ENCODE results near the gene SLC66A3. TPM values are rescaled to one million over a fixed set of nuclear protein-coding genes. Genes with fewer than 3 reads are reported as not detected.

The SLC66A3 gene
- total RNA-seq, result 65.1 and 68.8 TPM in 2 replicates

- Histone ChIP-seq H4K20me1 (ENCODE audit: insufficient read depth, low read length) (peaks cover 7% of the 10 kb centered on the region), H2AFZ (ENCODE audit: low read length) (peak within 1 kb of the TSS; percentile 97), H3K4me1 (ENCODE audit: insufficient read depth, low read length) (peaks cover 10% of the 10 kb centered on the region), H3K4me2 (ENCODE audit: insufficient read depth, low read length) (peak within 1 kb of the TSS; percentile 94), H3K9me3 (ENCODE audit: low read depth, low read length) (no peaks in the 10 kb centered on the region), H3K36me3 (ENCODE audit: insufficient read depth, low read length) (no peaks in the 10 kb centered on the region), H3K27me3 (ENCODE audit: insufficient read depth, low read length) (no peaks in the 10 kb centered on the region), H3K79me2 (ENCODE audit: insufficient read depth, low read length) (peaks cover 4% of the 10 kb centered on the region), H3K27ac (ENCODE audit: low read depth, low read length) (peak within 1 kb of the TSS; percentile 62), H3K4me3 (ENCODE audit: insufficient read depth, low read length) (peak within 1 kb of the TSS; percentile 76)
- no peak for DNase-seq (ENCODE audit: insufficient read length, low spot score, missing footprints)
- TF ChIP-seq, protein P1, sequence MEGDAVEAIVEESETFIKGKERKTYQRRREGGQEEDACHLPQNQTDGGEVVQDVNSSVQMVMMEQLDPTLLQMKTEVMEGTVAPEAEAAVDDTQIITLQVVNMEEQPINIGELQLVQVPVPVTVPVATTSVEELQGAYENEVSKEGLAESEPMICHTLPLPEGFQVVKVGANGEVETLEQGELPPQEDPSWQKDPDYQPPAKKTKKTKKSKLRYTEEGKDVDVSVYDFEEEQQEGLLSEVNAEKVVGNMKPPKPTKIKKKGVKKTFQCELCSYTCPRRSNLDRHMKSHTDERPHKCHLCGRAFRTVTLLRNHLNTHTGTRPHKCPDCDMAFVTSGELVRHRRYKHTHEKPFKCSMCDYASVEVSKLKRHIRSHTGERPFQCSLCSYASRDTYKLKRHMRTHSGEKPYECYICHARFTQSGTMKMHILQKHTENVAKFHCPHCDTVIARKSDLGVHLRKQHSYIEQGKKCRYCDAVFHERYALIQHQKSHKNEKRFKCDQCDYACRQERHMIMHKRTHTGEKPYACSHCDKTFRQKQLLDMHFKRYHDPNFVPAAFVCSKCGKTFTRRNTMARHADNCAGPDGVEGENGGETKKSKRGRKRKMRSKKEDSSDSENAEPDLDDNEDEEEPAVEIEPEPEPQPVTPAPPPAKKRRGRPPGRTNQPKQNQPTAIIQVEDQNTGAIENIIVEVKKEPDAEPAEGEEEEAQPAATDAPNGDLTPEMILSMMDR (IDR thresholded peaks at IDR 0.05; ENCODE audit: extremely low read depth, low read depth, low read length), result no peak
Measured at GRCh38 chr2:11155381-11156035, at the start of gene SLC66A3. TSS of gene SLC66A3 (plus strand) at chr2:11155467. CDS start at chr2:11155547, 80 bp downstream.

- TF ChIP-seq, protein P1 (IDR thresholded peaks at IDR 0.05; ENCODE audit: extremely low read depth, low read depth, low read length), result no peak
- H3K9me3 ChIP-seq (ENCODE audit: low read depth, low read length), result no peaks in the 10 kb centered on the region
Measured at GRCh38 chr2:11109002-11109401, 46.3 kb upstream of the SLC66A3 start.

GRCh38 chr2:11112870-11113428, 42.3 kb upstream of the SLC66A3 start:
- Histone ChIP-seq H3K27me3 (ENCODE audit: insufficient read depth, low read length) (peaks cover 11% of the 10 kb centered on the region), H3K4me1 (ENCODE audit: insufficient read depth, low read length) (no peaks in the 10 kb centered on the region)
- TF ChIP-seq, protein P1 (IDR thresholded peaks at IDR 0.05; ENCODE audit: extremely low read depth, low read depth, low read length), result no peak

More at GRCh38 chr2:11109002-11109401, 46.3 kb upstream of the SLC66A3 start:
- no peak for DNase-seq (ENCODE audit: insufficient read length, low spot score, missing footprints)
- Histone ChIP-seq H3K4me3 (ENCODE audit: insufficient read depth, low read length) (no peak overlapping the region), H3K27me3 (ENCODE audit: insufficient read depth, low read length) (peaks cover 7% of the 10 kb centered on the region), H3K79me2 (ENCODE audit: insufficient read depth, low read length) (no peaks in the 10 kb centered on the region), H2AFZ (ENCODE audit: low read length) (no peak overlapping the region), H3K4me2 (ENCODE audit: insufficient read depth, low read length) (no peak overlapping the region), H3K27ac (ENCODE audit: low read depth, low read length) (no peak overlapping the region), H3K36me3 (ENCODE audit: insufficient read depth, low read length) (no peaks in the 10 kb centered on the region), H4K20me1 (ENCODE audit: insufficient read depth, low read length) (no peaks in the 10 kb centered on the region), H3K4me1 (ENCODE audit: insufficient read depth, low read length) (no peaks in the 10 kb centered on the region)

GRCh38 chr2:11117776-11118175, 37.5 kb upstream of the SLC66A3 start:
- no peaks in the 10 kb centered on the region for H3K36me3 ChIP-seq (ENCODE audit: insufficient read depth, low read length)
- TF ChIP-seq, protein P1 (IDR thresholded peaks at IDR 0.05; ENCODE audit: extremely low read depth, low read depth, low read length), result no peak
- H4K20me1 ChIP-seq (ENCODE audit: insufficient read depth, low read length), result no peaks in the 10 kb centered on the region
- no peaks in the 10 kb centered on the region for H3K79me2 ChIP-seq (ENCODE audit: insufficient read depth, low read length)
- H3K9me3 ChIP-seq (ENCODE audit: low read depth, low read length), result no peaks in the 10 kb centered on the region
- no peak overlapping the region for H3K27ac ChIP-seq (ENCODE audit: low read depth, low read length)
- no peak for DNase-seq (ENCODE audit: insufficient read length, low spot score, missing footprints)
- H3K4me2 ChIP-seq (ENCODE audit: insufficient read depth, low read length), result no peak overlapping the region
- no peak overlapping the region for H3K4me3 ChIP-seq (ENCODE audit: insufficient read depth, low read length)
- H2AFZ ChIP-seq (ENCODE audit: low read length), result no peak overlapping the region
- H3K27me3 ChIP-seq (ENCODE audit: insufficient read depth, low read length), result peaks cover 16% of the 10 kb centered on the region
- H3K4me1 ChIP-seq (ENCODE audit: insufficient read depth, low read length), result no peaks in the 10 kb centered on the region

More at GRCh38 chr2:11112870-11113428, 42.3 kb upstream of the SLC66A3 start:
- no peaks in the 10 kb centered on the region for H3K9me3 ChIP-seq (ENCODE audit: low read depth, low read length)
- no peak overlapping the region for H3K4me2 ChIP-seq (ENCODE audit: insufficient read depth, low read length)
- H4K20me1 ChIP-seq (ENCODE audit: insufficient read depth, low read length), result no peaks in the 10 kb centered on the region
- H3K36me3 ChIP-seq (ENCODE audit: insufficient read depth, low read length), result no peaks in the 10 kb centered on the region
- H3K79me2 ChIP-seq (ENCODE audit: insufficient read depth, low read length), result no peaks in the 10 kb centered on the region
- H3K27ac ChIP-seq (ENCODE audit: low read depth, low read length), result no peak overlapping the region
- H2AFZ ChIP-seq (ENCODE audit: low read length), result no peak overlapping the region
- H3K4me3 ChIP-seq (ENCODE audit: insufficient read depth, low read length), result no peak overlapping the region
- no peak for DNase-seq (ENCODE audit: insufficient read length, low spot score, missing footprints)
